IMR-90 (cell line): Measurements from ENCODE around the gene GDPD5. TPM values are rescaled to one million over a fixed set of nuclear protein-coding genes. Genes with fewer than 3 reads are reported as not detected.

Source experiments
- ATAC-seq: fragments of 200-7000 bp; cut with Tn5 transposase; 2 replicates; pipeline ENCODE4 v1.9.1; 2020; ENCODE audit warnings: low read depth, mild to moderate bottlenecking, moderate library complexity
- BruUV-seq: library from RNA; stranded (reverse); fragments of 400-500 nt; replicated peaks from 2 replicates; lab custom pipeline; 2021; lab: Mats Ljungman, UMichigan
- CTCF ChIA-PET: fragments of 300-600 bp; formaldehyde crosslinking; extraction: SDS; loops from one replicate; lab custom pipeline; 2021; ENCODE audit warnings: antibody characterized with exemption; lab: Yijun Ruan, JAX
- POLR2A ChIA-PET: fragments of 300-600 bp; sonication (Branson Sonifier 250); formaldehyde crosslinking; loops from one replicate; lab custom pipeline; 2022; ENCODE audit warnings: antibody characterized with exemption; ENCODE audit not compliant: unreplicated experiment; lab: Charles Lee
- DNase-seq: peaks from one replicate; pipeline ENCODE4 v3.0.0; 2013
- H2AFZ ChIP-seq: replicated peaks from 2 replicates; pipeline ENCODE3; 2013; ENCODE audit warnings: low read length, mild to moderate bottlenecking; ENCODE audit not compliant: poor library complexity
- H2AK5ac ChIP-seq: 2 replicates; pipeline ENCODE4 v1.6.1; 2013; ENCODE audit warnings: low read depth, low read length, inconsistent platforms
- H2AK9ac ChIP-seq: replicated peaks from 2 replicates; pipeline ENCODE3; 2013; ENCODE audit warnings: mild to moderate bottlenecking, low read depth, low read length, moderate library complexity; ENCODE audit not compliant: poor library complexity
- H2BK120ac ChIP-seq: 2 replicates; pipeline ENCODE4 v1.6.1; 2013; ENCODE audit warnings: low read depth, low read length, inconsistent platforms
- H2BK15ac ChIP-seq: 3 replicates; pipeline ENCODE4 v1.6.1; 2013; ENCODE audit warnings: low read depth, low read length, inconsistent platforms
- H2BK20ac ChIP-seq: 2 replicates; pipeline ENCODE4 v1.6.1; 2013; ENCODE audit warnings: low read depth, mild to moderate bottlenecking, inconsistent platforms, low read length, moderate library complexity
- H2BK5ac ChIP-seq: 2 replicates; pipeline ENCODE4 v1.6.1; 2013; ENCODE audit warnings: mild to moderate bottlenecking, low read depth, low read length, inconsistent platforms; ENCODE audit not compliant: poor library complexity, severe bottlenecking
- H3K14ac ChIP-seq: replicated peaks from 2 replicates; pipeline ENCODE4 v1.6.1; 2013; ENCODE audit warnings: low read depth, low read length, inconsistent platforms
- H3K18ac ChIP-seq: 2 replicates; pipeline ENCODE4 v1.6.1; 2013; ENCODE audit warnings: low read depth, low read length, control low read depth
- H3K23ac ChIP-seq: 2 replicates; pipeline ENCODE4 v1.6.1; 2013; ENCODE audit warnings: low read depth, low read length, inconsistent platforms
- H3K27ac ChIP-seq: 2 replicates; pipeline ENCODE4 v1.5.1; 2013; ENCODE audit warnings: mild to moderate bottlenecking, control low read depth, low read length; ENCODE audit not compliant: insufficient read depth
- H3K27me3 ChIP-seq: 2 replicates; pipeline ENCODE4 v1.6.1; 2013; ENCODE audit warnings: low read length; ENCODE audit not compliant: control insufficient read depth, insufficient read depth
- H3K36me3 ChIP-seq: 2 replicates; pipeline ENCODE4 v1.6.1; 2013; ENCODE audit warnings: low read length, mixed read lengths; ENCODE audit not compliant: control insufficient read depth, insufficient read depth
- H3K4ac ChIP-seq: 2 replicates; pipeline ENCODE4 v1.6.1; 2013; ENCODE audit warnings: low read depth, low read length, inconsistent platforms
- H3K4me1 ChIP-seq: 2 replicates; pipeline ENCODE4 v1.6.1; 2013; ENCODE audit warnings: low read length, mixed read lengths; ENCODE audit not compliant: control insufficient read depth, insufficient read depth
- H3K4me2 ChIP-seq: 2 replicates; pipeline ENCODE4 v1.6.1; 2013; ENCODE audit warnings: low read depth, mild to moderate bottlenecking, control low read depth, low read length, moderate library complexity
- H3K4me3 ChIP-seq: 2 replicates; pipeline ENCODE4 v1.5.1; 2013; ENCODE audit warnings: low read depth, mild to moderate bottlenecking, control low read depth, low read length, moderate library complexity; ENCODE audit not compliant: insufficient read depth
- H3K56ac ChIP-seq: 2 replicates; pipeline ENCODE4 v1.6.1; 2013; ENCODE audit warnings: low read length, inconsistent platforms; ENCODE audit not compliant: insufficient read depth; ENCODE audit errors: extremely low read depth
- H3K79me1 ChIP-seq, 2 experiments: 2 replicates each; pipeline ENCODE4 v1.6.1; 2013; ENCODE audit warnings: low read length in 2 of 2, inconsistent platforms in 1 of 2, low read depth in 1 of 2
- H3K9ac ChIP-seq: 2 replicates; pipeline ENCODE4 v1.6.1; 2013; ENCODE audit warnings: low read depth, low read length, control low read depth
- H3K9me1 ChIP-seq: 2 replicates; pipeline ENCODE4 v1.6.1; 2013; ENCODE audit warnings: low read length, inconsistent platforms; ENCODE audit not compliant: insufficient read depth
- H3K9me3 ChIP-seq: 2 replicates; pipeline ENCODE4 v1.6.1; 2013; ENCODE audit warnings: low read length; ENCODE audit not compliant: control insufficient read depth, insufficient read depth
- H4K20me1 ChIP-seq: 2 replicates; pipeline ENCODE4 v1.6.1; 2013; ENCODE audit warnings: low read length, inconsistent platforms; ENCODE audit not compliant: insufficient read depth
- H4K5ac ChIP-seq: 2 replicates; pipeline ENCODE4 v1.6.1; 2013; ENCODE audit warnings: mild to moderate bottlenecking, low read depth, low read length, control low read depth
- H4K8ac ChIP-seq, 2 experiments: 2 replicates each; pipeline ENCODE4 v1.6.1; 2013; ENCODE audit warnings: low read depth in 2 of 2, low read length in 2 of 2, control low read depth in 1 of 2, inconsistent platforms in 1 of 2
- H4K91ac ChIP-seq: 2 replicates; pipeline ENCODE4 v1.6.1; 2013; ENCODE audit warnings: low read depth, low read length, inconsistent platforms; ENCODE audit not compliant: insufficient read depth
- BHLHE40 ChIP-seq: fragments of 150-350 bp; IDR thresholded peaks from 2 replicates; pipeline ENCODE4 v1.6.1; 2016; ENCODE audit warnings: mild to moderate bottlenecking, low read depth, low read length
- CEBPB ChIP-seq: IDR thresholded peaks from 2 replicates; pipeline ENCODE4 v1.6.1; 2012; ENCODE audit warnings: low read depth, low read length, improper control_type of control experiment
- MAZ ChIP-seq: IDR thresholded peaks from 2 replicates; pipeline ENCODE4 v1.6.1; 2012; ENCODE audit warnings: low read depth, mild to moderate bottlenecking, low read length, improper control_type of control experiment, moderate library complexity, borderline replicate concordance
- MXI1 ChIP-seq: IDR thresholded peaks from 2 replicates; pipeline ENCODE4 v1.6.1; 2012; ENCODE audit warnings: low read depth, mild to moderate bottlenecking, low read length, moderate library complexity, borderline replicate concordance
- NFE2L2 ChIP-seq: fragments of 150-350 bp; IDR thresholded peaks from 2 replicates; pipeline ENCODE4 v1.6.1; 2016; ENCODE audit warnings: low read depth, mild to moderate bottlenecking, low read length
- POLR2A ChIP-seq: IDR thresholded peaks from 2 replicates; pipeline ENCODE4 v1.6.1; 2012; ENCODE audit warnings: mild to moderate bottlenecking, low read depth, low read length
- RAD21 ChIP-seq: IDR thresholded peaks from 2 replicates; pipeline ENCODE4 v1.6.1; 2012; ENCODE audit warnings: low read length, improper control_type of control experiment
- RCOR1 ChIP-seq: IDR thresholded peaks from 2 replicates; pipeline ENCODE4 v1.6.1; 2012; ENCODE audit warnings: mild to moderate bottlenecking, low read length, improper control_type of control experiment; ENCODE audit not compliant: insufficient replicate concordance
- RFX5 ChIP-seq: IDR thresholded peaks from 2 replicates; pipeline ENCODE4 v1.8.0; 2012; ENCODE audit warnings: low read depth, mild to moderate bottlenecking, low read length, moderate library complexity
- SMC3 ChIP-seq: fragments of 150-350 bp; IDR thresholded peaks from 2 replicates; pipeline ENCODE4 v1.6.1; 2016; ENCODE audit warnings: low read depth, mild to moderate bottlenecking, antibody characterized with exemption, low read length, moderate library complexity
- WGBS, 2 experiments: methylation state at CpG; one replicate each; pipeline versions ENCODE4 v1.1.5 to v1.1.7; 2013; ENCODE audit warnings: missing lambda C conversion rate in 2 of 2; ENCODE audit not compliant: insufficient read length in 1 of 2; ENCODE audit errors: extremely low coverage in 2 of 2; 5-methylcytosine and 5-hydroxymethylcytosine counted together
- dilution Hi-C: fragments of 300-500 bp; cut with HindIII; formaldehyde crosslinking; loops from one replicate; pipeline ENCODE4 v1.14.3; 2018; ENCODE audit warnings: low sequenced_read_pairs; ENCODE audit not compliant: unreplicated experiment
- in situ Hi-C: fragments of 300-500 bp; cut with MboI; formaldehyde crosslinking; loops from 3 replicates; pipeline ENCODE4 v1.14.3; 2019; ENCODE audit warnings: low sequenced_read_pairs, inconsistent platforms, mixed read lengths
- intact Hi-C: fragments of 100-400 bp; cut with micrococcal nuclease; formaldehyde crosslinking; loops from 2 replicates; pipeline ENCODE4 v1.10.0; 2022
- polyA plus RNA-seq, 3 experiments: library from polyadenylated mRNA; depleted of rRNA; stranded (reverse); fragments of >200 nt; gene quantifications; 2 replicates each; pipeline ENCODE4 v1.2.3, GENCODE V29; 2012; ENCODE audit warnings: low replicate concordance in 1 of 3
- total RNA-seq: library from RNA; depleted of rRNA; stranded (reverse); fragments of >200 nt; gene quantifications from 2 replicates; pipeline ENCODE4 v1.2.3, GENCODE V29; 2012
- TF ChIP-seq, protein P1 (sequence below): fragments of 150-350 bp; IDR thresholded peaks from 2 replicates; pipeline ENCODE4 v1.6.1; 2017; ENCODE audit warnings: mild to moderate bottlenecking, antibody characterized with exemption, low read length, low read depth
- TF ChIP-seq, protein P2 (sequence below): conservative IDR thresholded peaks from 2 replicates; pipeline ENCODE4 v1.5.1; 2012; ENCODE audit warnings: mild to moderate bottlenecking, low read depth, low read length, improper control_type of control experiment
- TF ChIP-seq, protein P3 (sequence below): fragments of 150-350 bp; IDR thresholded peaks from 2 replicates; pipeline ENCODE4 v1.6.1; 2016; ENCODE audit warnings: low read depth, mild to moderate bottlenecking, low read length, moderate library complexity, borderline replicate concordance

GDPD5 gene
- total and polyA plus RNA-seq, 2 of the 4 experiments (the other 2 are of a cell fraction), result 2.0 to 7.9 TPM

DNA sequence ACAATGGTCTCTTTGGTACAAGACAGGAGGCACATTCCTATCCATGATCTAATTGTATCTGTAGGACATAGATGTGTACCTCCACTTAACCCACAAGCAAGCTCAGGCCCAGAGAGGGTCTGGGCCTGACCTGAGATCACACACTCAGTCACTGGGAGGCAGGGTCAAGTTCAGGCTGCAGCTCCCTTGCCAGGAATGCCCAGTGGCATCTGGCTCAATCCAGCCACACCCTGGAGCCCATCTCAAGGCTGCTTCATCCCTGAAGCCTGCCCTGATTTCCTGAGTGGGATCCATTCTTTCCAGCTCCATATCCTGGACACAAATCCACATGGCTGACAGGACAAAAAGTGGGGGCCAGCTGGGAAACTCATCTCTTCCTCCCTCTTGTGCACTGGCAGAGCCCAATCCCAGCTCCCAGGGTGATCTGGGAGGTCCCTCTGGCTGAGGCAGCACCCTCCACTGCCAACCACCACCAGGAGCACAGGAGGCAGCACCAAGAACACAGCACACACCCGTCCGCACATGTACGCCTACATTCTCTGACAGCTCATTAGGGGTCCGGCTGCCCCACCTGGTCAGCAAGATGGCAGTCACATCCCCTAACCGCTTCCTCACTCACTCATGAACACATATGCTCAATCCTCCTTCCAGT lies 53.5 kb downstream of the GDPD5 start:
- ATAC-seq (no peak), DNase-seq (no peak)
- Histone ChIP-seq H2AFZ (no peak overlapping the region), H4K8ac (no peak overlapping the region), H3K23ac (no peak overlapping the region), H2BK5ac (no peak overlapping the region), H3K79me1 (no peaks in the 10 kb centered on the region; a peak in 1 of 4 replicates), H4K20me1 (no peaks in the 10 kb centered on the region), H2AK5ac (no peak overlapping the region), H4K91ac (no peak overlapping the region), H3K9ac (no peak overlapping the region), H3K27ac (no peak overlapping the region), H3K56ac (no peak overlapping the region), H2BK20ac (no peak overlapping the region), H3K9me3 (no peaks in the 10 kb centered on the region), H3K4me1 (peaks cover 32% of the 10 kb centered on the region), H3K4me2 (no peak overlapping the region), H3K18ac (no peak overlapping the region), H3K36me3 (no peaks in the 10 kb centered on the region), H2BK120ac (no peak overlapping the region), H3K9me1 (peaks cover 22% of the 10 kb centered on the region), H3K27me3 (no peaks in the 10 kb centered on the region), H4K5ac (no peak overlapping the region), H2BK15ac (no peak overlapping the region), H3K4me3 (no peak overlapping the region), H3K14ac (no peak overlapping the region), H2AK9ac (no peak overlapping the region), H3K4ac (no peak overlapping the region)
- in situ Hi-C loops, result no loop called here
- ChIA-PET CTCF (no interaction called here), POLR2A (no interaction called here)
- dilution Hi-C loops, result no loop called here
- intact Hi-C loops, result no loop called here
- no peak for TF ChIP-seq MAZ
- no peak for TF ChIP-seq MXI1
- TF ChIP-seq, protein P1, sequence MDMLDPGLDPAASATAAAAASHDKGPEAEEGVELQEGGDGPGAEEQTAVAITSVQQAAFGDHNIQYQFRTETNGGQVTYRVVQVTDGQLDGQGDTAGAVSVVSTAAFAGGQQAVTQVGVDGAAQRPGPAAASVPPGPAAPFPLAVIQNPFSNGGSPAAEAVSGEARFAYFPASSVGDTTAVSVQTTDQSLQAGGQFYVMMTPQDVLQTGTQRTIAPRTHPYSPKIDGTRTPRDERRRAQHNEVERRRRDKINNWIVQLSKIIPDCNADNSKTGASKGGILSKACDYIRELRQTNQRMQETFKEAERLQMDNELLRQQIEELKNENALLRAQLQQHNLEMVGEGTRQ, result no peak
- TF ChIP-seq RCOR1, result no peak
- TF ChIP-seq, protein P2, sequence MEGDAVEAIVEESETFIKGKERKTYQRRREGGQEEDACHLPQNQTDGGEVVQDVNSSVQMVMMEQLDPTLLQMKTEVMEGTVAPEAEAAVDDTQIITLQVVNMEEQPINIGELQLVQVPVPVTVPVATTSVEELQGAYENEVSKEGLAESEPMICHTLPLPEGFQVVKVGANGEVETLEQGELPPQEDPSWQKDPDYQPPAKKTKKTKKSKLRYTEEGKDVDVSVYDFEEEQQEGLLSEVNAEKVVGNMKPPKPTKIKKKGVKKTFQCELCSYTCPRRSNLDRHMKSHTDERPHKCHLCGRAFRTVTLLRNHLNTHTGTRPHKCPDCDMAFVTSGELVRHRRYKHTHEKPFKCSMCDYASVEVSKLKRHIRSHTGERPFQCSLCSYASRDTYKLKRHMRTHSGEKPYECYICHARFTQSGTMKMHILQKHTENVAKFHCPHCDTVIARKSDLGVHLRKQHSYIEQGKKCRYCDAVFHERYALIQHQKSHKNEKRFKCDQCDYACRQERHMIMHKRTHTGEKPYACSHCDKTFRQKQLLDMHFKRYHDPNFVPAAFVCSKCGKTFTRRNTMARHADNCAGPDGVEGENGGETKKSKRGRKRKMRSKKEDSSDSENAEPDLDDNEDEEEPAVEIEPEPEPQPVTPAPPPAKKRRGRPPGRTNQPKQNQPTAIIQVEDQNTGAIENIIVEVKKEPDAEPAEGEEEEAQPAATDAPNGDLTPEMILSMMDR, result no peak
- no peak for TF ChIP-seq BHLHE40
- TF ChIP-seq RAD21, result no peak
- no peak for TF ChIP-seq SMC3
- TF ChIP-seq POLR2A, result no peak
- TF ChIP-seq CEBPB, result no peak
- TF ChIP-seq, protein P3, sequence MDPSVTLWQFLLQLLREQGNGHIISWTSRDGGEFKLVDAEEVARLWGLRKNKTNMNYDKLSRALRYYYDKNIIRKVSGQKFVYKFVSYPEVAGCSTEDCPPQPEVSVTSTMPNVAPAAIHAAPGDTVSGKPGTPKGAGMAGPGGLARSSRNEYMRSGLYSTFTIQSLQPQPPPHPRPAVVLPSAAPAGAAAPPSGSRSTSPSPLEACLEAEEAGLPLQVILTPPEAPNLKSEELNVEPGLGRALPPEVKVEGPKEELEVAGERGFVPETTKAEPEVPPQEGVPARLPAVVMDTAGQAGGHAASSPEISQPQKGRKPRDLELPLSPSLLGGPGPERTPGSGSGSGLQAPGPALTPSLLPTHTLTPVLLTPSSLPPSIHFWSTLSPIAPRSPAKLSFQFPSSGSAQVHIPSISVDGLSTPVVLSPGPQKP, result no peak
- no peak for TF ChIP-seq NFE2L2
- TF ChIP-seq RFX5, result no peak
- WGBS, 2 experiments, result 93% methylated on average over 3 of the region's 5 CpGs; no CpG with 5 or more reads in 1 of the 2 experiments
- no TSS peak for BruUV-seq
